Hepatocyte (in vitro differentiated cells): ENCODE results near the gene GINM1. TPM values are rescaled to one million over a fixed set of nuclear protein-coding genes. Genes with fewer than 3 reads are reported as not detected.

Experiments
- DNase-seq: peaks from one replicate; pipeline ENCODE4 v3.0.0-alpha.2; 2016; ENCODE audit warnings: low spot score
- H2AFZ ChIP-seq: fragments of 200-600 bp; sonication (generic); 2 replicates; pipeline ENCODE4 v1.6.0; 2016; ENCODE audit warnings: antibody characterized with exemption, mild to moderate bottlenecking
- H3K27ac ChIP-seq: fragments of 200-600 bp; sonication (generic); 2 replicates; pipeline ENCODE4 v1.5.1; 2016; ENCODE audit warnings: mild to moderate bottlenecking
- H3K27me3 ChIP-seq: fragments of 200-600 bp; sonication (generic); 2 replicates; pipeline ENCODE4 v1.6.1; 2016
- H3K36me3 ChIP-seq: fragments of 200-600 bp; sonication (generic); replicated peaks from 2 replicates; pipeline ENCODE4 v1.5.1; 2016; ENCODE audit warnings: low read depth; ENCODE audit not compliant: insufficient read depth
- H3K4me1 ChIP-seq: fragments of 200-600 bp; sonication (generic); 2 replicates; pipeline ENCODE4 v1.5.1; 2016; ENCODE audit warnings: mild to moderate bottlenecking, moderate library complexity; ENCODE audit not compliant: insufficient read depth
- H3K4me2 ChIP-seq: fragments of 200-600 bp; sonication (generic); 2 replicates; pipeline ENCODE4 v1.6.0; 2016
- H3K4me3 ChIP-seq: fragments of 200-600 bp; sonication (generic); 2 replicates; pipeline ENCODE4 v1.5.1; 2016; ENCODE audit warnings: mild to moderate bottlenecking
- H3K79me2 ChIP-seq: fragments of 200-600 bp; sonication (generic); 2 replicates; pipeline ENCODE4 v1.6.0; 2017; ENCODE audit warnings: mild to moderate bottlenecking
- H3K9me2 ChIP-seq: fragments of 200-600 bp; sonication (generic); replicated peaks from 2 replicates; pipeline ENCODE4 v1.6.0; 2017; ENCODE audit warnings: mild to moderate bottlenecking; ENCODE audit not compliant: insufficient read depth
- H3K9me3 ChIP-seq: fragments of 200-600 bp; sonication (generic); 2 replicates; pipeline ENCODE4 v1.5.1; 2016; ENCODE audit warnings: low read depth, mild to moderate bottlenecking
- H4K20me1 ChIP-seq: fragments of 200-600 bp; sonication (generic); 2 replicates; pipeline ENCODE4 v1.6.0; 2016; ENCODE audit warnings: mild to moderate bottlenecking; ENCODE audit not compliant: insufficient read depth, poor library complexity, severe bottlenecking
- CTCF ChIP-seq: fragments of 200-600 bp; sonication (generic); IDR thresholded peaks from 2 replicates; pipeline ENCODE4 v1.5.1; 2016; ENCODE audit warnings: antibody characterized with exemption, mild to moderate bottlenecking; ENCODE audit not compliant: poor library complexity
- EZH2 ChIP-seq: fragments of 200-600 bp; sonication (generic); IDR thresholded peaks from 2 replicates; pipeline ENCODE4 v1.6.1; 2016; ENCODE audit warnings: antibody characterized with exemption, mild to moderate bottlenecking, borderline replicate concordance
- EZH2phosphoT487 ChIP-seq: fragments of 200-600 bp; sonication (generic); IDR thresholded peaks from one replicate; pipeline ENCODE4 v1.6.1; 2018; ENCODE audit warnings: antibody characterized with exemption, mild to moderate bottlenecking, low read depth, moderate library complexity; ENCODE audit not compliant: unreplicated experiment, severe bottlenecking
- WGBS: methylation state at CpG from one replicate; pipeline ENCODE4 v1.1.6; 2016; ENCODE audit warnings: low lambda C conversion rate; ENCODE audit errors: missing lambda C conversion rate; 5-methylcytosine and 5-hydroxymethylcytosine counted together
- polyA plus RNA-seq: library from polyadenylated mRNA; unstranded; fragments of >200 nt; fragmentation: Nextera tagmentation; extraction: Ambion mirVana; gene quantifications from 2 replicates; pipeline ENCODE4 v1.2.1, GENCODE V29; 2016
- total RNA-seq: library from RNA; depleted of rRNA; stranded (reverse); fragments of >200 nt; gene quantifications from 2 replicates; pipeline ENCODE4 v1.2.3, GENCODE V29; 2014

The GINM1 gene
- total and polyA plus RNA-seq, 2 experiments from 2014 or later, result 45.7 to 50.8 TPM

DNA sequence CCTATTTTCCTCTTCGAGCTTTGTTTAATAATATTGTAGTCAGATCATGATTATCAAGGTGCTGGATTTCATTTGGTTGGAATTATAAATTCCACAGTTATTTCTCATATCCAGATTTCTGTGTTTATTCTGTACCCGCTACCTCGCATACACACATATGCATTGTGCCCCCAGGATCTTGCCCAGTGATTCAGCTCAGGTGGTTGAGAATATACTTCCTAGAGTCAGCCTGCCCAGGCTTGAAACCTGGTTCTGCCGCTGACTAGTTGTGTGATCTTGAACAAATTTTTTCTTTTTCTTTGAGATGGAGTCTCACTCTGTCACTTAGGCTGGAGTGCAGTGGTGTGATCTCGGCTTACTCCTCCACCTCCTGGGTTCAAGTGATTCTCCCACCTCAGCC, 14.7 kb downstream of the GINM1 start:
- Histone ChIP-seq H3K4me2 (no peak overlapping the region), H3K4me3 (no peak overlapping the region), H3K27me3 (no peaks in the 10 kb centered on the region), H3K27ac (no peak overlapping the region), H3K79me2 (peaks cover 2% of the 10 kb centered on the region), H2AFZ (no peak overlapping the region), H3K36me3 (no peaks in the 10 kb centered on the region), H3K9me2 (no peaks in the 10 kb centered on the region), H4K20me1 (no peaks in the 10 kb centered on the region), H3K9me3 (no peaks in the 10 kb centered on the region), H3K4me1 (no peaks in the 10 kb centered on the region)
- TF ChIP-seq EZH2, result no peak
- TF ChIP-seq EZH2phosphoT487, result no peak
- TF ChIP-seq CTCF, result no peak
- WGBS, result over 99% methylated on average over 5 of the region's 5 CpGs
- DNase-seq, result no peak

DNA sequence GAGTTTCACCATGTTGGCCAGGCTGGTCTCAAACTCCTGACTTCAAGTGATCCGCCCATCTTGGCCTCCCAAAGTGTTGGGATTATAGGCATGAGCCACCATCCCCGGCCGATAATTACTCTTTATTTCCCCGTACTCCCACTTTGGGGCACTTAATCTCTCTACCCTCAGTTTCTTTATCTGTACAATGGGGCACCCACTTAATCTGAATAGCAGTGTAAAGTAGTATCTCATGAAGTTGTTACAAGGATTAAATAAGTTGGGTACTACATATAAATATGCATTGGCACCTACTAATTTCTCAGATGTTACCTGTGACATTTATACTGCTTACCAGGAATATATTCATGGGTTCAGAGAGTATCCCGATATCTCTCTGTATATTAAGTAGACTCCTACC, 15.2 kb downstream of the GINM1 start:
- no peak for DNase-seq
- Histone ChIP-seq H3K4me3 (no peak overlapping the region), H3K36me3 (no peaks in the 10 kb centered on the region), H3K9me3 (no peaks in the 10 kb centered on the region), H3K27me3 (no peaks in the 10 kb centered on the region), H3K79me2 (no peaks in the 10 kb centered on the region), H3K4me1 (no peaks in the 10 kb centered on the region), H2AFZ (no peak overlapping the region), H3K9me2 (no peaks in the 10 kb centered on the region), H3K27ac (no peak overlapping the region), H3K4me2 (no peak overlapping the region), H4K20me1 (no peaks in the 10 kb centered on the region)
- WGBS, result 95% methylated on average over 5 of the region's 5 CpGs
- TF ChIP-seq CTCF (no peak), EZH2 (no peak), EZH2phosphoT487 (no peak)

DNA sequence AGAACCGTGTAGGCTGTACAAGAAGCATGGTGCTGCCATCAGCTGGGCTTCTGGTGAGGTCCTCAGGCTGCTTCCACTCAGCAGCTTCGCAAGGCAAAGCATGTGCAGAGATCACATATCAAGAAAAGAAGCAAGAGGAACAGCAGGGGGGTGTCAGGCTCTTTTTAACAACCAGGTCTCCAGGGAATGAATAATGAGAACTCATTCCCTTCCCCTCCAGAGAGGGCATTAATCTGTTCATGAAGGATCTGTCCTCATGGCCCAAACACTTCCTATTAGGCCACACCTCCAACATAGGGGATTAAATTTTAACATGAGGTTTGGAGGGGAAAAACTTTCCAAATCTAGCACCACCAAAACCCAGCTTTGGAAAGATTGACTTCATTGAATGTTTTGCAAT, 20.0 kb downstream of the GINM1 start:
- TF ChIP-seq EZH2, result no peak
- H3K4me2 ChIP-seq, result no peak overlapping the region
- no peak overlapping the region for H2AFZ ChIP-seq
- DNase-seq, result no peak
- H3K27me3 ChIP-seq, result no peaks in the 10 kb centered on the region
- H3K9me2 ChIP-seq, result no peaks in the 10 kb centered on the region
- no peaks in the 10 kb centered on the region for H3K9me3 ChIP-seq
- no peak overlapping the region for H3K4me3 ChIP-seq
- no peaks in the 10 kb centered on the region for H4K20me1 ChIP-seq
- H3K36me3 ChIP-seq, result no peaks in the 10 kb centered on the region
- no peaks in the 10 kb centered on the region for H3K4me1 ChIP-seq
- H3K27ac ChIP-seq, result no peak overlapping the region
- WGBS, result 96% methylated on average over 2 of the region's 2 CpGs
- H3K79me2 ChIP-seq, result no peaks in the 10 kb centered on the region

- WGBS, result 95% methylated on average over 2 of the region's 2 CpGs
- Histone ChIP-seq H3K9me3 (no peaks in the 10 kb centered on the region), H3K36me3 (no peaks in the 10 kb centered on the region), H3K4me1 (no peaks in the 10 kb centered on the region), H3K79me2 (no peaks in the 10 kb centered on the region), H3K27ac (no peak overlapping the region), H3K27me3 (no peaks in the 10 kb centered on the region), H3K4me3 (no peak overlapping the region), H3K4me2 (no peak overlapping the region), H2AFZ (no peak overlapping the region), H4K20me1 (no peaks in the 10 kb centered on the region), H3K9me2 (no peaks in the 10 kb centered on the region)
- TF ChIP-seq CTCF (no peak), EZH2 (no peak), EZH2phosphoT487 (no peak)
- no peak for DNase-seq
These were observed 26.8 kb downstream of the GINM1 start for GRCh38 chr6:149592983-149593382.
